ENCODE results near the gene ANKRD1. TPM values are rescaled to one million over a fixed set of nuclear protein-coding genes. Genes with fewer than 3 reads are reported as not detected.

Gene ANKRD1
- total RNA-seq, 1 experiment from 2014 or later = 0.65 TPM

GRCh38 chr10:90935581-90936275, 14.8 kb upstream of the ANKRD1 start:
- H3K4me3 Mint-ChIP-seq (ENCODE audit: unreplicated experiment) = no peak overlapping the region
- no peak for TF ChIP-seq CTCF (IDR thresholded peaks at IDR 0.05; ENCODE audit: unreplicated experiment)
- no peaks in the 10 kb centered on the region for H3K9me3 Mint-ChIP-seq (ENCODE audit: unreplicated experiment)
- ChIA-PET CTCF (no interaction called here), POLR2A (interaction anchor here (0.8 kb wide), 1 partner anchor 11 kb away, joined by 3 read pairs; no protein-coding TSS in a partner anchor)
- intact Hi-C loops (cut with micrococcal nuclease) = no loop called here
- peaks cover 8% of the 10 kb centered on the region for H3K4me1 Mint-ChIP-seq (ENCODE audit: insufficient read depth, unreplicated experiment)
- H3K36me3 Mint-ChIP-seq (ENCODE audit: insufficient read depth, unreplicated experiment) = no peaks in the 10 kb centered on the region
- DNase-seq (ENCODE audit: unreplicated experiment) = no peak
- peak overlapping the region; percentile 4 for H3K27ac Mint-ChIP-seq (ENCODE audit: low read depth, unreplicated experiment)
- H3K27me3 Mint-ChIP-seq (ENCODE audit: insufficient read depth, unreplicated experiment) = no peaks in the 10 kb centered on the region
- BruUV-seq (replicated peaks) = no TSS peak

- ChIA-PET CTCF (interaction anchor here (0.7 to 2.4 kb wide), 2 partner anchors 19 to 1230 kb away, joined by 3 to 11 read pairs; no protein-coding TSS in a partner anchor), POLR2A (interaction anchor here (1.0 kb wide), 1 partner anchor 11 kb away, joined by 5 read pairs; no protein-coding TSS in a partner anchor)
- H3K4me3 Mint-ChIP-seq (ENCODE audit: unreplicated experiment) = no peak overlapping the region
- BruUV-seq (replicated peaks) = no TSS peak
- H3K27ac Mint-ChIP-seq (ENCODE audit: low read depth, unreplicated experiment) = peak overlapping the region; percentile 50
- no peaks in the 10 kb centered on the region for H3K27me3 Mint-ChIP-seq (ENCODE audit: insufficient read depth, unreplicated experiment)
- DNase-seq (ENCODE audit: unreplicated experiment) = peak; percentile 35
- H3K4me1 Mint-ChIP-seq (ENCODE audit: insufficient read depth, unreplicated experiment) = peaks cover 28% of the 10 kb centered on the region
- H3K9me3 Mint-ChIP-seq (ENCODE audit: unreplicated experiment) = no peaks in the 10 kb centered on the region
- TF ChIP-seq CTCF (IDR thresholded peaks at IDR 0.05; ENCODE audit: unreplicated experiment) = no peak
- no peaks in the 10 kb centered on the region for H3K36me3 Mint-ChIP-seq (ENCODE audit: insufficient read depth, unreplicated experiment)
- intact Hi-C loops (cut with micrococcal nuclease) = no loop called here
Observed at GRCh38 chr10:90930971-90931871, 10.3 kb upstream of the ANKRD1 start.

- Mint-ChIP-seq H3K4me1 (ENCODE audit: insufficient read depth, unreplicated experiment) (peaks cover 28% of the 10 kb centered on the region), H3K36me3 (ENCODE audit: insufficient read depth, unreplicated experiment) (no peaks in the 10 kb centered on the region), H3K27ac (ENCODE audit: low read depth, unreplicated experiment) (peak overlapping the region; percentile 50), H3K27me3 (ENCODE audit: insufficient read depth, unreplicated experiment) (no peaks in the 10 kb centered on the region), H3K9me3 (ENCODE audit: unreplicated experiment) (no peaks in the 10 kb centered on the region), H3K4me3 (ENCODE audit: unreplicated experiment) (no peak overlapping the region)
- no peak for TF ChIP-seq CTCF (IDR thresholded peaks at IDR 0.05; ENCODE audit: unreplicated experiment)
- no TSS peak for BruUV-seq (replicated peaks)
- DNase-seq (ENCODE audit: unreplicated experiment) = peak; percentile 71
- ChIA-PET CTCF (interaction anchor here (0.7 to 2.4 kb wide), 6 partner anchors 13 to 1229 kb away, joined by 3 to 11 read pairs (median 4); no protein-coding TSS in a partner anchor), POLR2A (interaction anchor here (0.6 to 1.4 kb wide), 6 partner anchors 9 to 39 kb away, joined by 3 to 6 read pairs (median 5); no protein-coding TSS in a partner anchor)
- intact Hi-C loops (cut with micrococcal nuclease) = no loop called here
Observed at GRCh38 chr10:90930070-90930837, 9.4 kb upstream of the ANKRD1 start.

Data from MCF 10A (cell line).